SIG-M5 treated with dmso at 0.1 percent for 504 hours (cell line): Measurements from ENCODE around the gene PCGF5.
"Not testable (repeated sequence)": the region's sequence is repeated elsewhere in the genome, so short reads cannot be mapped to it uniquely, and the experiment has no call there.

Source experiments
- DNase-seq: peaks from one replicate; lab custom pipeline; 2025; ENCODE audit not compliant: unreplicated experiment; lab: John Stamatoyannopoulos, UW

Gene PCGF5

DNA sequence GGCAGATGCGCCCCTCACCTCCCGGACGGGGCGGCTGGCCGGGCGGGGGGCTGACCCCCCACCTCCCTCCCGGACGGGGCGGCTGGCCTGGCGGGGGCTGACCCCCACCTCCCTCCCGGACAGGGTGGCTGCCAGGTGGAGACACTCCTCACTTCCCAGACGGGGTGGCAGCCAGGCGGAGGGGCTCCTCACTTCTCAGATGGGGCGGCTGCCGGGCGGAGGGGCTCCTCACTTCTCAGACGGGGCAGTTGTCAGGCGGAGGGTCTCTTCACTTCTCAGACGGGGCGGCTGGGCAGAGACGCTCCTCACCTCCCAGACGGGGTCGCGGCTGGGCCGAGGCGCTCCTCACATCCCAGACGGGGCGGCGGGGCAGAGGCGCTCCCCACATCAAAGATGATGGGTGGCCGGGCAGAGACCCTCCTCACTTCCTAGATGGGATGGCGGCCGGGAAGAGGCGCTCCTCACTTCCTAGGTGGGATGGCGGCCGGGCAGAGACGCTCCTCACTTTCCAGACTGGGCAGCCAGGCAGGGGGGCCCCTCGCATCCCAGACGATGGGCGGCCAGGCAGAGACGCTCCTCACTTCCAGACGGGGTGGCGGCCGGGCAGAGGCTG, 102.9 kb downstream of the PCGF5 start:
- not testable (repeated sequence) for DNase-seq

DNA sequence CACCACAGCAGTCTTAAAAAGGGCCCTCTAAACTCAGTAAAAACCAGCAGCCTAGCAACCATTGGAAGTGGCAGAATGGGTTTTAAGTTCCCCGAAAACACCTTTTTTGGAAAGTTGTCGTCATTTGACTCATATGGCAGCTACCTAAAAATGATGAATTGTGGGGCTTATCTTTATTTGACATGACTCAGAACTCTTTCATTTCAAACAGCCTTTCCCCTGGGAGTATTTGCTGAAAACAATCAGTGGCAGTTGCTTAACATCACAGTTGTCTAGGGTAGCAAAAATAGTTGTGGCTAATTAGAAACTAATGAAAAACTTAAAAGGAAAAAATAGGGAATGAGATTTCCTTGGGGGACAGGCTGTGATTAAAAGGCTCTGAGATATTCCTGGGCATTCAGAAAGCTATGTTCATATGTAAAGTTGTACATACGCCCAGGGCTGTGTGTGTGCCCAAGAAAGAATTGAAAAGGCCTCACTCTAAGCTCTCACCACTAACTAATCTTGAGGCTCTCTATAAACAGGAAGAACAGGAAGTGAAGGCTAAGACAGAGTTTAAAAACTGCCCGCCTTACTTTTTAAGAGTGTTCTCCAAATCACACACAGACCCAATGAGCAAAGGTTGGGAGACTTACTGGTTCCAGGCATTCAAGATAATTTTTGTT, 108.0 kb downstream of the PCGF5 start:
- no peak for DNase-seq
